ENCODE data around the gene ATP2B3.

Gene ATP2B3

DNA sequence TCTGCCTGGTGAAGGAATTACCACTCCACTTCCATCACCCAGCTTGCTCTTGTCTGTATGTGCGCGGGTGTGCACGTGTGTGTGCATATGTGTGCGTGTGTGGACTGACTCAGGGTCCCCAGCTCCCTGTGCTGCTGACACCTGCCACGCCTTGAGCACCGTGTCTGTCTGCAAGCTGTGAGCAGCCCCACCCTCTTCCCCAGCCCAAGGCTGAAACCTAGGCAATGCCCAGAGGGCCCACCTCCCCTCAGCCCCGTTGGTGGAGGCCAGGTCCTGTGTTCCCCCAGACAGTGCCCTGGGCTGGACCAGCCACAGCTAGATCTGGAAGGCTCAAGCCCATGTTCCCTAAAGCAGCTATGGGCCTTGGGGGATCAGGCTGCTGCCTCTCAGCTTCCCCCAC is 83.5 kb downstream of the ATP2B3 start:
- Histone ChIP-seq H3K36me3 (ENCODE audit: insufficient read depth, low read length) (no peaks in the 10 kb centered on the region), H3K27me3 (ENCODE audit: insufficient read depth, low read length) (no peaks in the 10 kb centered on the region), H3K79me2 (ENCODE audit: insufficient read depth, low read length) (no peaks in the 10 kb centered on the region), H3K27ac (ENCODE audit: low read depth, low read length, poor library complexity, severe bottlenecking) (no peak overlapping the region), H3K9me2 (ENCODE audit: low read depth, low read length) (no peaks in the 10 kb centered on the region), H3K4me2 (ENCODE audit: low read length) (no peak overlapping the region), H4K20me1 (ENCODE audit: insufficient read depth, low read length) (no peaks in the 10 kb centered on the region), H3K9me3 (ENCODE audit: low read length) (no peaks in the 10 kb centered on the region), H2AFZ (ENCODE audit: low read length) (no peak overlapping the region), H3K4me1 (ENCODE audit: insufficient read depth, low read length, severe bottlenecking) (peaks cover 32% of the 10 kb centered on the region), H3F3A (ENCODE audit: insufficient read depth, low read length) (no peaks in the 10 kb centered on the region), H3K9ac (ENCODE audit: low read length) (no peak overlapping the region), H3K4me3 (ENCODE audit: low read depth, low read length, poor library complexity, severe bottlenecking) (no peak overlapping the region)
- TF ChIP-seq, protein P1, sequence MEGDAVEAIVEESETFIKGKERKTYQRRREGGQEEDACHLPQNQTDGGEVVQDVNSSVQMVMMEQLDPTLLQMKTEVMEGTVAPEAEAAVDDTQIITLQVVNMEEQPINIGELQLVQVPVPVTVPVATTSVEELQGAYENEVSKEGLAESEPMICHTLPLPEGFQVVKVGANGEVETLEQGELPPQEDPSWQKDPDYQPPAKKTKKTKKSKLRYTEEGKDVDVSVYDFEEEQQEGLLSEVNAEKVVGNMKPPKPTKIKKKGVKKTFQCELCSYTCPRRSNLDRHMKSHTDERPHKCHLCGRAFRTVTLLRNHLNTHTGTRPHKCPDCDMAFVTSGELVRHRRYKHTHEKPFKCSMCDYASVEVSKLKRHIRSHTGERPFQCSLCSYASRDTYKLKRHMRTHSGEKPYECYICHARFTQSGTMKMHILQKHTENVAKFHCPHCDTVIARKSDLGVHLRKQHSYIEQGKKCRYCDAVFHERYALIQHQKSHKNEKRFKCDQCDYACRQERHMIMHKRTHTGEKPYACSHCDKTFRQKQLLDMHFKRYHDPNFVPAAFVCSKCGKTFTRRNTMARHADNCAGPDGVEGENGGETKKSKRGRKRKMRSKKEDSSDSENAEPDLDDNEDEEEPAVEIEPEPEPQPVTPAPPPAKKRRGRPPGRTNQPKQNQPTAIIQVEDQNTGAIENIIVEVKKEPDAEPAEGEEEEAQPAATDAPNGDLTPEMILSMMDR (IDR thresholded peaks at IDR 0.05; ENCODE audit: low read length): no peak
- no peak for TF ChIP-seq EZH2 (IDR thresholded peaks at IDR 0.05; ENCODE audit: borderline replicate concordance, low read length)

- Histone ChIP-seq H3F3A (ENCODE audit: insufficient read depth, low read length) (no peaks in the 10 kb centered on the region), H2AFZ (ENCODE audit: low read length) (no peak overlapping the region), H3K9ac (ENCODE audit: low read length) (no peak overlapping the region), H3K4me2 (ENCODE audit: low read length) (no peak overlapping the region), H3K27me3 (ENCODE audit: insufficient read depth, low read length) (no peaks in the 10 kb centered on the region), H3K36me3 (ENCODE audit: insufficient read depth, low read length) (no peaks in the 10 kb centered on the region), H3K79me2 (ENCODE audit: insufficient read depth, low read length) (no peaks in the 10 kb centered on the region), H3K4me3 (ENCODE audit: low read depth, low read length, poor library complexity, severe bottlenecking) (no peak overlapping the region), H3K27ac (ENCODE audit: low read depth, low read length, poor library complexity, severe bottlenecking) (no peak overlapping the region), H3K9me2 (ENCODE audit: low read depth, low read length) (no peaks in the 10 kb centered on the region), H3K9me3 (ENCODE audit: low read length) (no peaks in the 10 kb centered on the region), H3K4me1 (ENCODE audit: insufficient read depth, low read length, severe bottlenecking) (peaks cover 28% of the 10 kb centered on the region), H4K20me1 (ENCODE audit: insufficient read depth, low read length) (no peaks in the 10 kb centered on the region)
- no peak for TF ChIP-seq EZH2 (IDR thresholded peaks at IDR 0.05; ENCODE audit: borderline replicate concordance, low read length)
- TF ChIP-seq, protein P1 (IDR thresholded peaks at IDR 0.05; ENCODE audit: low read length): no peak
Observed at GRCh38 chrX:153601511-153602110, 84.2 kb downstream of the ATP2B3 start.

DNA sequence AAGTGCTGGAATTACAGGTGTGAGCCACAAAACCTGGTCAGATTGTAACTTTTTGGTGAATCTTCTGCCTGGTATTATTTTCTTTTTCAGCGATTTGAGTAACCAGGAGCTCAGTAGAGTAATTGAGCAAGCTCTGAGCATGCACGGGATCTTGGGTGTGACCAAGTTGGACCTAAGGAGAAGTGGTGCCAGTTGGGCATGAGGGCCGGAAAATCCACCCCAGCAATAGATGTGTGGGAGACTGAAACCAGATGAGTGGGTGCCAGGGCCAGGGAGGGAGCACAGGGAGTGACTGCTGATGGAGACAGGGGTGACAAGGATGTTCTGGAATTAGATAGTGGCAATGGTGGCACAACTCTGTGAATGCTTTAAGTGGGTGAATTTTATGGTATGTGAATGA is 85.2 kb downstream of the ATP2B3 start:
- Histone ChIP-seq H3K27me3 (ENCODE audit: insufficient read depth, low read length) (no peaks in the 10 kb centered on the region), H2AFZ (ENCODE audit: low read length) (no peak overlapping the region), H3K9ac (ENCODE audit: low read length) (no peak overlapping the region), H3K4me3 (ENCODE audit: low read depth, low read length, poor library complexity, severe bottlenecking) (no peak overlapping the region), H3K4me1 (ENCODE audit: insufficient read depth, low read length, severe bottlenecking) (peaks cover 18% of the 10 kb centered on the region), H3K4me2 (ENCODE audit: low read length) (no peak overlapping the region), H3K79me2 (ENCODE audit: insufficient read depth, low read length) (no peaks in the 10 kb centered on the region), H3K36me3 (ENCODE audit: insufficient read depth, low read length) (no peaks in the 10 kb centered on the region), H3K9me3 (ENCODE audit: low read length) (no peaks in the 10 kb centered on the region), H3F3A (ENCODE audit: insufficient read depth, low read length) (no peaks in the 10 kb centered on the region), H4K20me1 (ENCODE audit: insufficient read depth, low read length) (no peaks in the 10 kb centered on the region), H3K9me2 (ENCODE audit: low read depth, low read length) (no peaks in the 10 kb centered on the region), H3K27ac (ENCODE audit: low read depth, low read length, poor library complexity, severe bottlenecking) (no peak overlapping the region)
- TF ChIP-seq, protein P1 (IDR thresholded peaks at IDR 0.05; ENCODE audit: low read length): no peak
- TF ChIP-seq EZH2 (IDR thresholded peaks at IDR 0.05; ENCODE audit: borderline replicate concordance, low read length): no peak

All from OCI-LY1 (cell line).